Hematopoietic multipotent progenitor cell treated with erythropoietin and hydrocortisone succinate and interleukin-3 and kit ligand, for 17 days (in vitro differentiated cells): ENCODE measurements around the gene FAM161A.
"Not testable (repeated sequence)": the region's sequence is repeated elsewhere in the genome, so short reads cannot be mapped to it uniquely, and the experiment has no call there.

Experiments used
- DNase-seq: peaks from one replicate; pipeline ENCODE4 v3.0.0-alpha.2; 2015; ENCODE audit warnings: low spot score

FAM161A gene, protein sequence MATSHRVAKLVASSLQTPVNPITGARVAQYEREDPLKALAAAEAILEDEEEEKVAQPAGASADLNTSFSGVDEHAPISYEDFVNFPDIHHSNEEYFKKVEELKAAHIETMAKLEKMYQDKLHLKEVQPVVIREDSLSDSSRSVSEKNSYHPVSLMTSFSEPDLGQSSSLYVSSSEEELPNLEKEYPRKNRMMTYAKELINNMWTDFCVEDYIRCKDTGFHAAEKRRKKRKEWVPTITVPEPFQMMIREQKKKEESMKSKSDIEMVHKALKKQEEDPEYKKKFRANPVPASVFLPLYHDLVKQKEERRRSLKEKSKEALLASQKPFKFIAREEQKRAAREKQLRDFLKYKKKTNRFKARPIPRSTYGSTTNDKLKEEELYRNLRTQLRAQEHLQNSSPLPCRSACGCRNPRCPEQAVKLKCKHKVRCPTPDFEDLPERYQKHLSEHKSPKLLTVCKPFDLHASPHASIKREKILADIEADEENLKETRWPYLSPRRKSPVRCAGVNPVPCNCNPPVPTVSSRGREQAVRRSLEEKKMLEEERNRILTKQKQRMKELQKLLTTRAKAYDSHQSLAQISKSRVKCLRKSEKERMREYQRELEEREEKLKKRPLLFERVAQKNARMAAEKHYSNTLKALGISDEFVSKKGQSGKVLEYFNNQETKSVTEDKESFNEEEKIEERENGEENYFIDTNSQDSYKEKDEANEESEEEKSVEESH

DNA sequence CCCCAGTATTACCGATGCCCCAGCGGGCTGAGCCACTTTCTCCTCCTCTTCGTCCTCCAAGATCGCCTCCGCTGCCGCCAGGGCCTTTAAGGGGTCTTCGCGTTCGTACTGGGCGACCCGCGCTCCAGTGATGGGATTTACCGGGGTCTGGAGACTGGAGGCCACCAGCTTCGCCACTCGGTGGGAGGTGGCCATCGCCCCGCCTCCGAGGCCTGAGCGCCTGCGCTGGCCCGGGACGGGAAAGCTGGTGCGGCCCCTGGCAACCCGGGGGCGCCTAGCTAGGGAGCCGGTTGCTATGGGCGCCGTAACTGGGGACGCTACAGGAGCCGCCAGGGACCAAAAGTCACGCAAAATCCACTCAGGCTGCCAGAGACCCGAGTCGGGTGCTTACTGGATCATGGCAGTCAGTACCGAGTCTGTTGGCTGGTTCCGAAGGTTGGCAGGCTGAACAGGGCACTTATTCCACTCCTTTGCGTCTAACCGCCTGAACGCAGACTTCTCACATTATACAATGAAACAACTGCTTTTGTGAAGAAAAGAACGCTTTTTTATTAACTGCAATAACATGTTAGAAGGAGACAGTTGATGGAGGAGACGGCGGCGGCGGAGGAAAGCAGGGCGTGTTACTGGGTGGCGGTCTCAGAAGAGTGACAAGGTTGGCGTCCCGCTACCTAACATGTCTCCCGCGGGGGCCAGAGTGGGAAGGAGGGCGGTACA lies at the start of gene FAM161A:
TSS of gene FAM161A (minus strand) at position 214 of the 717 bp plus-strand sequence. CDS start at position 195, 19 bp downstream.
- DNase-seq, result peak; percentile 35

- DNase-seq, result no peak
Observed at GRCh38 chr2:61900281-61900680, 46.4 kb upstream of the FAM161A start.

DNA sequence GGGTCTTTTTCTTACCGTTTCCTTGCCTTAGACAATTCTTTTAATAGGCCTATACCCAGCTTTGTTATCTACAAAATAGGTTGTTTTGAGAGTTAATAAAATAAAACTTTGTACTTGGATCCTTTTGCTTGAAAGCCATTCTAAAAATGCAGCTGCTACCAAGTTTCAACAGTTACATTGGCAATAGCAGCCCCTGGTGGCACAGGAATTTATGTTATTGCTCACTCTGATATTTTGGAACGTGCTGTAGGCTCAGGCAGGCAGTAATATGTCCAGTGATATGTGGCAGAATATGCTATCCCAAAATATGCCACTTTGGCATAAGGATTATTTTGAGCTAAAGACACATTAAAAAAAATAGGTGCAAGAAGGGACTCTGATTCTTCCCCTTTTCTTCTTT lies 45.0 kb upstream of the FAM161A start:
- DNase-seq, result peak; percentile 24

DNA sequence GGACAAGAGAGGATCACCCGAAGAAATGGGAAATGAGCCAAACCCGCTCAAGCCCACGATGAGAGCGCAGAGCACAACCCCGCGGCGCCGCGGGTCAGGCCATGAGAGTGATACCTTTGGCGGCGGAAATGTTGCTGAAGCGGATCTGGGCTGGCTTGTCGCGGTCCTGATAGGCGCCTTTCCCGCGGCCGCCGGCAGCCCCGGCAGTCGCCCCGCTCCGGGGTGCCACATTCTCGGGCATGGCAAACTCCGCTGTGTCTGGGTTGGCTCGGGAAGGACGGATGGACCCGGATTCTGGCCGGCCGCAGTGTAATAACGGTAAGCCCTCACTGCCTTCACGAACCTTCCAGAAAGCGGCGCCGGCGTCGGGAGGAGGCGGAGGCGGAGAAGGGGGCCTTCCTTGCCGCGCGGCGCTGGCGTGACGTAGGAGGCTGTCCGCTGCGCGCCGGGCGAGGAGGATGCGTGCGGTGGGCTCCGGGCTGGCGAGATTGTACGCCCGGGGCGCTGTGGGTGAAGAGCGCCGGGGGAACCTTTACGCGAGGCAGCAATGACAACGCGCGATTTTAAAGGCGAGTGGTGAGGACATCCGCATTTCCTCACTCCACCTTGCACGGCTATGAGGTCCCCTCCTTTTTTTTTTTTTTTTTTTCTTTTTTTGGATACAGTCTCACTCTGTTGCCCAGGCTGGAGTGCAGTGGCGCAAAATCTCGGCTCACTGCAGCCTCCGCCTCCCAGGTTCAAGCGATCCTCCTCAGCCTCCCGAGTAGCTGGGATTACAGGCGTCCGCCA lies 34.6 kb upstream of the FAM161A start, which contains the start of gene CCT4:
TSS of gene CCT4 (minus strand) at position 390 of the 789 bp plus-strand sequence. CDS start at position 241, 149 bp downstream.
- peak; percentile 93 for DNase-seq

DNA sequence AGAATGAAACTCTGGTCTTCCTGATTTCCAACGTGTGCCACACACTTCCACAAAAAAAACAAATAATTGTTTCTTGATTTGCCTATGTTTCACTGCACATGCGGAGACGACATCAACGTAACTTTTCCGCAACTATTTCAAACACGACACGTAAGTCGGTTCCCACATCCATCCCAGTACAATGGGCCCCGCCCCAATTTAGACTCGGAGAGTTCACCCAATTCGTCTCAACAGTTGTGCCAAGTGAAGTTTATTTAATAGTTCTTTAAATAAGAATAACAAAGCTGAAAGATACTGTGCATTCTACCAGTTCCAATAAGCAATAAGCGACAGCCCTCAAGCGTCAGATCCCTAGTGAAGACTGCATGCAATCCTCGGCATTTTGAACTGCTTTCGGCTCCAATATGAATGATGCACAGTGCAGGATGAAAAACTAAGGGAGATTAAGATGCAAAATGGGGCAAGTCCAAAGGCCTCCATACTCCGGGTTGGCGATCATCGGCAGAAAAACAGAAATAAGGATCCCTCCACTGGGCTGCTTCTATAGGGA lies 33.9 kb upstream of the FAM161A start:
- no peak for DNase-seq

- no peak for DNase-seq
Observed at GRCh38 chr2:61885896-61886603, 32.2 kb upstream of the FAM161A start.

- DNase-seq, result no peak
Observed at GRCh38 chr2:61882850-61883249, 29.0 kb upstream of the FAM161A start.

GRCh38 chr2:61879351-61879750 lies 25.5 kb upstream of the FAM161A start:
- DNase-seq, result not testable (repeated sequence)

DNA sequence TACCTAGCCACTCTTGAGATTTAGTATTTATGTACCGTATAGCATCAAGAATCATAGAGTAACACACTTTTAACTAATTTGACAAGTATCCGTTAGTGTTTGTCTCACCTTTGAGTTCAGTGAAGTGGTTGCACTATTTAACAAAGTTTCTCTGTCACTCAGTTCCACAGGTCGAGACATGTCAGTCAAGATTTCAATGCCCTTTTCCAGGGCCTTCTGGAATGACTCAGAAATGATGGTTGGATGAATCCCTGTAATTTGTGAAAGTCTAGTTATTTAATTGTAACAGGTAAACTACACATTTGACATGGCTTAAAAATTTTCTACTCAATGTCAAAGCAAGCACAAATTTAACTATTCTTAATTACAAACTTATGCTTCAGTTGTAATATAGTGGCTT lies 24.9 kb upstream of the FAM161A start:
- no peak for DNase-seq

DNA sequence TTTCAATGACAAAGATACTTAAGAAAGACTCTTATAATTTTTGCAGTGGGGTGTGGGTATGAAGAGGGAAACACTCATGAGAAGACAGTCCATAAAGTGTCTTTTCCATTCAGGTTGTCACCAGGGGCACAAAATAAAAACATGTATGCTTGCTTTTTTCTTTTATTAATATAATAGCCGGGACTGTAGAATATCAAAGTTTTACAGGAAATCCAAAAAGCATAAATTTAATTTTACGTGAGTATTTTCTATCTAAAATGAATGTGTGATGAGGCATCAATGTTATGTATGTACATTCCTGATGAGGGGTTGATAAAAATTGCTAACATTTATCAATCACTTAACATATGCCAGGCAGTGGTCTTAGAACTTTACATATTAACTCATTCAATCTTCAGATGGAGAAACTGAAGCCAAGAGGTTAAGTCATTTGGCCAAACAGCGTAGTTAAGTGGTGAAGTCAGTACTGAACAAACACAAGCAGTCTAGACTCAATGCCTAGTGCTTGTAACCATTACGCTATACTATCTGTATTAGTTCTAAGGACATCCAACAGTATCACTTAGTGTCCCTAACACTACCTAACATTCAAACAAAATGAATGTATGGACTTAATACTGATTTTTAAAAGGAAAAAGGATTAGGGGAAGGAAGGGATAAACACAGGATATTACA lies 23.8 kb upstream of the FAM161A start:
- no peak for DNase-seq

DNA sequence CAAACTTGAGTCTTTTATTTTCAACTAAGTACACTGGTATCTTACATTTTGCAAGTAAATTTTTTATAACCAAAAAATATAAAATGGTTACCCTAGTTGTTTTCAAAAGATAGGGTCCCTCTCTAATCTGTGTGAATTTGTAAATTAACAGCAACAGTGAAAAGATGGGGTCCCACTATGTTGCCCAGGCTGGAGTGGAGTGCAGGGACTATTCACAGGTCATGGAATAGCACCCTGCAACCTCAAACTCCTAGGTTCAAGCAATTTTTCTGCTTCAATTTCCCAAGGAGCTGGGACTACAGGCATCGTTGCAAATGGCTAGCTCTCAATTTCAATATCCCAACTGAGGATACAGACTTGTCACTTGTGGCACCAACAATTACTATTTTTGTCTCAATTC lies 22.5 kb upstream of the FAM161A start:
- DNase-seq, result no peak

- not testable (repeated sequence) for DNase-seq
Observed at GRCh38 chr2:61866482-61867089, 12.7 kb upstream of the FAM161A start.

GRCh38 chr2:61862085-61862484 lies 8.2 kb upstream of the FAM161A start:
- no peak for DNase-seq

DNA sequence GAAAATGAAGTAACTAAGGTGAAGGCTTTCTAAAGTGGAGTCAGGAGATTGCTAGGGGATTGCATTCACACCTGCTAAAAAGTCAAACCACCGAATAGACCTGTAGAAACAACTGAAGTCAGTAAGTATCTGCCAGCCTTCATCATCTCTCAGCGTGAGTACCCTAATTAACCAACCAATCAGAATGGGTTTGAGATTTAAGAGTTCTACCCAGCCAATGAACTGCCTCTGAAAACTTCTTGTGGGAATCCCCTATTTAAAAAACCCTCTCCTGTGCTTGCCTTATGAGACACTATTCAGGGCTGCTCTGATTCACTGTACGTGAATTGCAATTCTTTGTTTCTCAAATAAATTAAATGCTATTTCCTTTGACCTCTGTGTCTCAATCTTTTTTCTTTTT lies 3.4 kb upstream of the FAM161A start:
- no peak for DNase-seq

- no peak for DNase-seq
Observed at GRCh38 chr2:61855318-61855613, 1.4 kb upstream of the FAM161A start.

- peak; percentile 80 for DNase-seq
Observed at GRCh38 chr2:61854564-61855317, 881 bp upstream of the FAM161A start.

GRCh38 chr2:61853086-61853846 lies 594 bp downstream of the FAM161A start:
- DNase-seq, result peak; percentile 15

DNA sequence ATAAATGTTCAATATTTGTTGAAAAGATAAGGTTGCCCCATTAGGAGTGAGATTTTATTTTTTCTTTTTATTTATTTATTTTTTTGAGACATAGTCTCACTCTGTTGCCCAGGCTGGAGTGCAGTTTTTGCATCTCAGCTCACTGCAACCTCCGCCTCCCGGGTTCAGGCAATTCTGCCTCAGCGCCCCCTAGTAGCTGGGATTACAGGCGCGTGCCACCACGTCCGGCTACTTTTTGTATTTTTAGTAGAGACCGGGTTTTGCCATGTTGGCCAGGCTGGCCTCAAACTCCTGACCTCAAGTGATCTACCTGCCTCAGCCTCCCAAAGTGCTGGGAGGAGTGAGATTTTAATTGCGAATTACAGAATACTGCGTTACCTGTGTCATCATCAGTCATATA lies 2.6 kb downstream of the FAM161A start:
- DNase-seq, result not testable (repeated sequence)
